ENCODE data around the gene NCAPH2.
"Not testable (repeated sequence)": the region's sequence is repeated elsewhere in the genome, so short reads cannot be mapped to it uniquely, and the experiment has no call there.

The NCAPH2 gene

DNA sequence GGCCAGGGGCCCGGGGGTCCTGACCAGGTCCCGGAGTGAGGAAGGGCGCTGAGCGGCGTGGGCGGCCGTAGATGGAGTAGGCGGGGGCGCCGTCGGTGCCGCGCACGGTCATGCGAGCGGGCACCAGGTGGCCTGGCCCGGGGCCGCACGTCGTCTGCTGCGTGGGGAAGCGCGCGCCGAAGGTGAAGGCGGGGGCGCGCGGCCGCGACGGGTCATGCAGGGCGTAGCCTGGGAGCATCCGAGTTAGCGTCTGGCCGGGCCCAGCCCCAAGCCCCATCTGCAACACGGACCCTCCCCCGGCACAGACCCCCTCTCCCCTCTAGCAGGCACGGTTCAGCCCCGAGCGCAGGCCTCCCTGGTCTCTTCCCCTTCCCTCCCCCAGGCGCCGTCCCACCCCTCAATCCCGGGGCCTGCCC is 23.5 kb downstream of the NCAPH2 start:
- no peak for DNase-seq

DNA sequence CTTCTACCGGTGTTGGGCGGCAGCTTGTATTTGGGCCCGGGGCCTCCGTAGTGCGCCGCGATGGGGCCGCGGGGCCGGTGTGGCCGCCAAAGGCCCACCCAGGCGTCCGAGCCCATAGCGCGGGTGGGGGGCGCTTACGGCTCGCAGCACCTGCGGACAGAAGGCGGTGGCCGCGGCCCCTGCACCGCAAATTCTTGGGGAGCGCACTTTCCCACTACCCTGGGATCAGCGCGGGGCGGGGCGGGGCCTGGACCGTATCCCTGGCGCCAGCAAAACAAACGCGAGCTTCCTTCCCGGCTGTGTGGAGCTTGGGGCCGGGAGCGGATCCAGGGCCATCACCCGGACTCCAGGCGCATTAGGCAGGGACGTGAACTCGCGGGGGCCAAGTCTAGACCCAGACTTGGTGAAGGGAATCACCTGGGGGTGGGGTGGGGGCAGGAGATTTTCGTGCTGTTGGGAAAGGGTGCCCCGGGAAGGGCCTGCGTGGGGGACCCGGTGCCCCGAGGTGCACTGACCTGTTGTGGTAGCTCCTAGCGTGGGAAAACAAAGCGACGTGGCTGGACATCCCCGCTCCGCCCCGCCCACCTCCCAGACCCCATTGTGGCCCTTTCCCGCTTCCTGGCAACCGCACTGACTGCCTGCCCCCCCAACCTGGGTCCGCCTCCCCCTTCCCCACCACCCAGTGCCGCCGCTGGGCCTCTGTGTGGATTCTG is 24.1 kb downstream of the NCAPH2 start:
- DNase-seq: no peak

DNA sequence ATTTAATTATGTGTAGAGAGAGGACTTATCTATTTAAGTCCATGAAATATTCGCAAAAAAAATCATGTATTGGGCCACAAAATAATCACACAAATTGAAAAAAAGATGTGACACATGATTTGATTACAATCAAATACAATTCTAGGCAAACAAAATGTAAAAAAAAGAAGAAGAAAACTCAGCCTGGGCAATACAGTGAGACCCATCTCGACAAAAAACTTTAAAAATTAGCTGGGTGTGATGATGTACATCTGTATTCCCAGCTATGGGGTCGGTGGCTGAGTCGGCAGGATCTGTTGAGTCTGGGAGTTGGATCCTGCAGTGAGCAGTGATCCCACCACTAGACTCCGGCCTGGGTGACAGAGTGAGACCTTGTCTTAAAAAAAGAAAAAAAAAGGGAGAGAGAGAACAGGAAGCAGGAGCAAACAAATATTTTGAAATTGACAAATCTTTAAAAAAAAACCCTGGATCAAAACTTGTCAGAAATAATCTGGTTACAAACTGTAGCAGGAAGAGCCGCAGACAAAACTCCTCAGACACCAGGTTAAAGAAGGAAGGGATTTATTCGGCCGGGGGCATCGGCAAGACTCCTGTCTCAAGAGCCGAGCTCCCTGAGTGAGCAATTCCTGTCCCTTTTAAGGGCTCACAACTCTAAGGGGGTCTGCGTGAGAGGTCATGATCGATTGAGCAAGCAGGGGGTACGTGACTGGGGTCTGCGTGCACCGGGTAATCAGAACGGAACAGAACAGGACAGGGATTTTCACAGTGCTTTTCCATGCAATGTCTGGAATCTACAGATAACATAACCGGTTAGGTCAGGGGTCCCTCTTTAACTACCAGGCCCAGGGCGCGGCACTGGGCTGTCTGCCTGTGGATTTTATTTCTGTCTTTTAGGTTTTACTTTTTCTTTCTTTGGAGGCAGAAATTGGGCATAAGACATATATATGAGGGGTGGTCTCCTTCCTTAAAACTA is 25.1 kb downstream of the NCAPH2 start:
- no peak for DNase-seq

DNA sequence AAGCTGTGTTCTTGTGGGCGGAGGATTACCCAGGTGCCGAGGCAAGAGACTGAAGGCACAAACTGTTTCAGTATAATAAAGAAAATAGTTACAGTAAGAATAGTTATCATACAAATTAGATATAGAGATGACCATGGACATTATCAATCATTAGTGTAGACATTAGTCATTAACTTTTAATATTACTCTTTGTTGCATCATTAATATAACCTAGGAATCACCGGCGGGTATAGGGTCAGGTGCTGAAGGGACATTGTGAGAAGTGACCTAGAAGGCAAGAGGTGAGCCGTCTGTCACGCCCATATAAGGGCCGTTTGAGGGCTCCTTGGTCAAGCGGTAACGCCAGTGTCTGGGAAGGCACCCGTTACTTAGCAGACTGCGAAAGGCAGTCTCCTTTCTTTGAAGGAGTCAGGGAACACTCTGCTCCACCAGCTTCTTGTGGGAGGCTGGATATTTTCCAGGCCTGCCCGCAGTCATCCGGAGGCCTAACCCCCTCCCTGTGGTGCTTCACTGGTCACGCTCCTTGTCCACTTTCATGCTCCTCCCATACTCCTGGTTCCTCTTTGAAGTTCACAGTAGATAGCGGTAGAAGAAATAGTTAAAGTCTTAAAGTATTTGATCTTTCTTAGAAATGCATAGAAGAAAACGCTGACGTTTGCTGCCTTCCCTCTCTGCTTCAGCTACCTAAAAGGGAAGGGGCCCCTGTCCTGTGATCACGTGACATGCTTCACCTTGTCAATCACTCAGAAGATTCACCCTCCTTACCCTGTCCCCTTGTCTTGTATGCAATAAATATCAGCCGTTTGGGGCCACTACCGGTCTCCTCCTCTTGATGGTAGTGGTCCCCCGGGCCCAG is 26.1 kb downstream of the NCAPH2 start:
- not testable (repeated sequence) for DNase-seq

DNA sequence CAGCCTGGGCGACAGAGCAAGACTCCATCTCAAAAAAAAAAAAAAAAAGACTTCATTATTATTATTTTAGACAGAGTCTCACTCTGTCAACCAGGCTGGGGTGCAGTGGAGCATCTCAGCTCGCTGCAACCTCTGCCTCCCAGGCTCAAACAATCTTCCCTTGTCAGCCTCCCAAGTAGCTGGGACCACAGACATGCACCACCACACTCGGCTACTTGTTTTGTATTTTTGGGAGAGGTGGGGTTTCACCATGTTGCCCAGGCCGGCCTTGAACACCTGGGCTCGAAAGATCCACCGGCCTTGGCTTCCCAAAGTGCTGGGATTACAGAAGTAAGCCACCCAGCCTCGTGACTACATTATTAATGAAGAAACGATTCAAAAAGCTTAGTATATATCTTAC is 27.1 kb downstream of the NCAPH2 start:
- DNase-seq: no peak

DNA sequence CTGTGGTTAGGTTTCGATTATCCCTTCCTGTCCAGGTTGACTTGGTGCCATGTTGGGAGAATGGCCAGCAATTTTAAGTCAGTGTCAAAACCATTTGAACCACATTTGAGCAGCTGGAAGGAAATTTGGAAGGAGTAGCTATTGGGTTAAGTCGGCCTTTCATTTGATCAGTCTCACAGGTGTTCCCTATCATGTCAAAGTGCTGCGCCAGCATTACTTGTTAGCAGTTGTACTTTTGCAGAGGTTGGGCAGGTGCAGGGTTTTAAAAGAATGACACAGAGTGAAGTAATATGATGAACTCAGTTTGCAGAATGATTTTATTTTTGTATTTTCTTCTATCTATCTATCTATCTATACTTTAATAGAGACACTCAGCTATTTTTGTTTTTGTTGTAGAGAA is 28.2 kb downstream of the NCAPH2 start:
- DNase-seq: no peak

DNA sequence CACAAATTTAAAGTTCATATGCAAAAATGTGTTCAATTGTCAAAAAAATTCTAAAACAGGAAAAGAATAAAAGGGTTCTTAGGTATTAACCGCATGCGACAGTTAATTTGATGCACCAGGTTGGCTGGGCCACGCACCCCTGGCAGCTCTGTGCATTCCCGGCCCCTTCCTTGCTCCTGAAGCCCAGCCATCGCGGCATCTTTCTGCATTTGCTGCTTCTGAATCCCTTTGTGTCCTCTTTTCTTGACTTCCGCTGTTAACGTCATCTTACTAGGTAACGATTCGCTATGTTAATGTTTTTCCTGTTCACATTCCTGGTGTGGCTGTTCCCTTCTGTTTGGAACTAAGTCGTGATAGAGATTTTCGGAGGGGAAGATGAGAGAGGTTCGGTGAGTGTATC is 29.7 kb downstream of the NCAPH2 start:
- no peak for DNase-seq

DNA sequence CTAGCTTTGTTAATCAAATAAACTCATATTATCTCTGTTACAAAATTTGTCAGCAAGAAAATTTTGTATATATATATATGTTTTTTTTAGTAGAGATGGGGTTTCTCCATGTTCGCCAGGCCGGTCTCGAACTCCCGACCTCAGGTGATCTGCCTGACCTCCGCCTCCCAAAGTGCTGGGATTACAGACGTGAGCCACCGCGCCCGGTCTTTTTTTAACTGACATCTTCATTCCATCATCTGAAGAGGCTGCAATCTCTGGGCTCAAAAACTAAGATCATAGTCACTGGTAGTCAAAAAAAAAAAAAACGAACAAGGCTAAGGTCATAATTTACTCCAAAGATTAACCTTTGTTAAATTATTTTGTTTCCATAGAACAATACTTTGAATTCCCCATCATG is 32.4 kb downstream of the NCAPH2 start:
- no peak for DNase-seq

DNA sequence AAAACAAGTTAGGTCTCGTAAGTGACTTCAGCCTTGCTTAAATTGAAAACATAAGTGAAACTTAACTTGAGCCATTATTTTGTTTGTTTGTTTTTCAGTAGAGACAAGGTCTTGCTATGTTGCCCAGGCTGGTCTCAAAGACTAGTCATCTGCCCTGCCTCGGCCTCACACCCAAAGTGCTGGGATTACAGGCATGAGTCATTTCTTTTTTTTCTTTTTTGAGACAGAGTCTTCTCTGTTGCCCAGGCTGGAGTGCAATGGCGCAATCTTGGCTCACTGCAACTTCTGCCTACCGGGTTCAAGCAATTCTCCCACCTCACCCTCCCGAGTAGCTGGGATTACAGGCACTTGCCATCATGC is 33.6 kb downstream of the NCAPH2 start:
- DNase-seq: not testable (repeated sequence)

DNA sequence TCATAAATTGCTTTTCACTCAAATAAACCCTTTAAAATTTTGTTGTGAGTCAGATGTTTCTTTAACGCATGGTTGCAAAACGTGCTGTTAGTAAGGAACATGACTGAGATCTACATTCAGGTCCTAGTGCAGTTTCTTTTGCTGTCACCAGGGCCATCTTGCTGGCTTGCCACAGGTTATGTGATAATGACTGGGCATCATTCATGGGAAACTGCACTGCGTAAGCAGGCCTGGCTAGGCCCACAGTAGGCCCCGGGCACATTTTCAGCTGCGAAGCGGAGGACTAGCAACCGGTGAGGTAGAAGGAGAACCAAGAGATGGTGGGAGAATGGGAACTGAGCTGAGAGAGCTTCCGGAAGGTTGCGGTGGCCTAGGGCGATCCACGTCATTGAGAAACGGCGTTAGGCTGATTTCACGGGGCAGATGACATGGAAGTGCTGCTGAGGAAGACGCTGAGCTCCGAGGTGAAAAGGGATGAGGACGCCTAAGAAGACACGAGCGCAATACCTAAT is 34.4 kb downstream of the NCAPH2 start:
- DNase-seq: no peak

DNA sequence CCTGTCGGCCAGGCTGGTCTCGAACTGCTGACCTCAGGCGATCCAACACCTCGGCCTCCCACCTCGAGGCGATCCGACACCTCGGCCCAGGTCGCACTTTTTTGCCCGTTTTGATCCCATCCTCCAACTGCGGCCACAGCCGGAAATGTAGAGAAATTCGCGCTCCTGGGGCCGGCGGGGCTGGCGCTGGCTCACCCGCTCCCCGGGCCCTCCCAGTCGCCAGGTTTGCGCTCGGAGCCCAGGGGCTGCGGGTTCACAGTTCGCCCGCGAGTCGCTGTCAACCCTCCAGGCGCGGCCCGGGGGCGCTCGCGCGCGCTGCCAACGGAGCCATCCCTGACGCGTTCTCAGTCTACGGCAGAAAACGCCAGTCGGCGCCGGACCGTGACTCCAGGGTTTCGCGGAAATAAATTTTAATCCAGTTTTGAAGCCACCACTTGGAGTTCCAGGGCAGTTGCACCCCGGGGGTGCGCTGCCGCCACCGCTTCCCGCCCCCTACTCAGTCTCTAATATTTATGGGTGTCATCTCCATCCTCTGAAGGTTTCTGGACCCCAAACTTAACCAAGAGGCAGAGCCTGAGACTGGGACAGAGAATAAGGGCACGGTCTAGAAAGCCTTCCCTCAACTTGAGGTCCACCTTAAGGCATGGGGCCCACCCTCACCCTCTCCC is 36.2 kb downstream of the NCAPH2 start:
- DNase-seq: peak; percentile 66

DNA sequence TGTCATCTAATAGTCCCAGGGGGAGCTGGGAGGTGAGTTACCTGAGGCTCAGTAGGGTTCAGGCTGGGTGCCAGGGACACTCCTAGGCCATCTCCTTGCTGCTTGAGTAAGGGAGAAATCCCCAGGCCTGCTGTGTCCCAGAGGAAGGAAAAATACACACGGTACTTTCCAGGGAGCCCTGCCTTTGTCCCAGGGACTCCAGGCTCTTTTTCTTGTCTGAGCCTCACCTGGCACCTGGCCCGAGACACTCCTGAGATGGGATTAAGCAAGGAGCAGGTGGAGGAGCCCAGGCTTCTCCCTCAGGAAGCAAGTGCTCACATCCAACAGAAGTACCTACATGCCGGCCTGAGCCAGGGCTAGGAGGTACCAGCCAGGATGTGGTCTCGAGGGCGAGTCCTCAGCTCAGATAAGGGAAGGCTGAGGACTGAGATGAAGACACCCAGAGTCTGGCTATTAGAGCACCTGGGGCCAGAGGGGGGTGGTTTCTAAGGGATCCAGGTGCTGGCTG is 36.8 kb downstream of the NCAPH2 start:
- no peak for DNase-seq

DNA sequence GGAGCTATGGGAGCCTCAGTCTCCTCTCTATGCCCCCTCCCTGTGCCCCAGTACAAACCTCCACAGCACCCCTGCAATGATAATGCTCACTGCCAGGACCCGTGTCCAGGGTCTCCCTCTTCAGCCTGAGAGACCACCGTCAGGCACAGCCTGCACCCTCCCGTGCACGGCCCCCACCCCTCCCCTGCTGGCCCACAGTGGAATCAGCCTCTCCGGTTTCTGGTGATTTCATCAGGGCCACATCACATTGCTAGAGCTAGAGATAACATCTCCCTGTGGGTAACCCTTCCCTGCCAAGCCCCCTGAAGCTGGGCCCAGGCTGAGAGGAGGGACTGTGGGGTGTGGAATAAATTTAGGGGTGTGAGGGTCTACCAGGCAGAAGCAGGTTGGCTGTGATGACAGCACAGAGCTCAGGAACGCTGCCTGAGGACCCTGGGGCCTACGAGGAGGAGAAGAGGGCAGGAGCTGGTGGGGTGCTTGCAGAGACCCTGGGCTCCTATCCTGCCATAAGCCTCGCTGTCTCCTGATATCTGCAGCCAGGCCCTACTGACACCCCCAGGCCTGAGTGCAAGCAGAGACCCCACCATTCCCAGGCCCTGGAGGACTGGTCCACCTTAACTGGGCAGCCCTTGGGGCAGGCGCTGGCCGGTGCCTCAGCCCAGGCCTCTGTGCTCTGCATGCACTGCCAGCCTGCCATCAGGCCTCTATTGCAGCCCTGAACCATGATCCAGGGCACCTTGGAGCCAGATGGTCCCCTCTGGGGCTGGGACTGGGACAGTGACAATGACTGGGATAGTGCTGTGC is 37.7 kb downstream of the NCAPH2 start, which contains the start of gene KLHDC7B:
KLHDC7B (plus strand) TSS at position 378 of the 804 bp plus-strand sequence; CDS start at position 723, 345 bp downstream.
- no peak for DNase-seq

DNA sequence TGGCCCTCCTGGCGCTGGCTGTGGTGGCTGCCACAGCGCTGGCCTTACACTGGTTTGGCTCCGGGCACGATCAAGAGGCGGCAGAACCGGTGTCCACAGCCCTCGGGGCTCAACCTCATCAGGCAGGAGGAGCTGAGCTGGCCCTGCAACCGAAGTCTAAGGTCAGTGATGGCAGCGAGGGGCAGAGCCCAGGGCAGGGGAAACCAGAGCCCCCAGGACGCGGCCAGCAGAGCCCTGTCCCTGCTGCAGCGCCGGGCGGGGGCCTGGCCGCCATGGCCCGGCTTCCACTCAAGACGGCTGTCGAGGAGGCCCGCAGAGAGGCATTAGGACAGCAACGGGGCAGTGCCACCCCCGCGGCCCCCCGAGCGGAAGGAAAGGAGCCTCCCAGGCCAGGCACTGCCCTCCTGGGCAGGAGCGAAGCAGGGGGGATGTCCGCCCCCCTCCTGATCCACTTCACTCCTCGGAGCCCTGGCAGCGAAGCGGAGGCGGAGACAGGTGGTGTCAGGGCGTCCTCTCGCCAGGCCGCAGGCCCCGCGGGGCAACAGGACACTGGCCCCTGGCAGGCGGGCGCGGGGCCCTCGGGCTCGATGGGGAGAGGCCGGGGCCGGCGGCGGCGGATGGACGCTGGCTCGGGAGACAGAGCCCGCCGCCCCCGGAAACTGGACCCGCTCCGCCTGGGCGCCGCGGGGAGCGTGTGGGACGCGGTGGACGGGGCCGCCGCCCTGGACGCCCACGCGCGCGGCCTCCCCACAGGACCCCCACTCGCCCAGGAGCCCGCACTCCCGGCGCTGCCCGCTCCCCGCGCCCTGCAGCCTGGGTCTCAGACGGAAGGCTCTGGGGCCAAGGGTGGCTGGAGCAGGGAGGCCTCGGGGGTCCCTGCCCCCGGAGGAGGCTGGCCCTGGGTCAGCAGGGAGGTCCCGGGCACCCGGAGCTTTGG is 38.6 kb downstream of the NCAPH2 start:
- DNase-seq: no peak

DNA sequence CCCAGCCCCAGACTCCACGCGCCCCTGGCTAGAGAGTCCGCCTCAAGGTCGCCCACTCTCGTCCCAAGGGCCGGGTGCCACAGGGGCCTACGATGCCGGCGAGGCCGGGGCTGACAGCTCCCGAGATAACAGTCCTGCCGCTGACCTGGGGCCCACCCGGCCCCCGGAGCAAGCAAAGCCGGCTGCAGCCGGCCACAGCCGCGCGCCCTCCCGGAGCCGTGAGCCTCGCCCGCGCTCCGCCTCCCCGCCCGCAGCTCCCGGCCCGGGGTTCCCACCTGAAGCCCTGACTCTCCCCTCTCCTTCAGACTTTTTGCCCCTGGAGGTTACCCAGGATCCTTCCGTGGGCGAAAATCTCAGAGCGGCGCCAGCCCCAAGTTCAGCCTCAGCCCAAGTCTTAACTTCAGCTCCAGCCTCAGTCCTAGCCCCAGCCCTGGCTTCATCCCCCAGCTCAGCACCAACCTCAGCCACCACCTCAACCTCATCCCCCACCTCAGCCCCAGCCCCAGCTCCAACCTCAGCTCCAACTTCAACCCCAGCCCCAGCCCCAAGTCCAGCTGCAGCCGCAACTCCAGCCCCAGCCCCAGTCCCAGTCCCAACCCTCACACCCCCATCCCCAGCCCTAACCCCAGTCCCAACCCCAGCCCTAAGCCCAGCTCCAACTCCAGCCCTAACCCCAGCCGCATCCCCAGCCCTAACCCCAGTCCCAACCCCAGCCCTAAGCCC is 39.4 kb downstream of the NCAPH2 start:
- no peak for DNase-seq

DNA sequence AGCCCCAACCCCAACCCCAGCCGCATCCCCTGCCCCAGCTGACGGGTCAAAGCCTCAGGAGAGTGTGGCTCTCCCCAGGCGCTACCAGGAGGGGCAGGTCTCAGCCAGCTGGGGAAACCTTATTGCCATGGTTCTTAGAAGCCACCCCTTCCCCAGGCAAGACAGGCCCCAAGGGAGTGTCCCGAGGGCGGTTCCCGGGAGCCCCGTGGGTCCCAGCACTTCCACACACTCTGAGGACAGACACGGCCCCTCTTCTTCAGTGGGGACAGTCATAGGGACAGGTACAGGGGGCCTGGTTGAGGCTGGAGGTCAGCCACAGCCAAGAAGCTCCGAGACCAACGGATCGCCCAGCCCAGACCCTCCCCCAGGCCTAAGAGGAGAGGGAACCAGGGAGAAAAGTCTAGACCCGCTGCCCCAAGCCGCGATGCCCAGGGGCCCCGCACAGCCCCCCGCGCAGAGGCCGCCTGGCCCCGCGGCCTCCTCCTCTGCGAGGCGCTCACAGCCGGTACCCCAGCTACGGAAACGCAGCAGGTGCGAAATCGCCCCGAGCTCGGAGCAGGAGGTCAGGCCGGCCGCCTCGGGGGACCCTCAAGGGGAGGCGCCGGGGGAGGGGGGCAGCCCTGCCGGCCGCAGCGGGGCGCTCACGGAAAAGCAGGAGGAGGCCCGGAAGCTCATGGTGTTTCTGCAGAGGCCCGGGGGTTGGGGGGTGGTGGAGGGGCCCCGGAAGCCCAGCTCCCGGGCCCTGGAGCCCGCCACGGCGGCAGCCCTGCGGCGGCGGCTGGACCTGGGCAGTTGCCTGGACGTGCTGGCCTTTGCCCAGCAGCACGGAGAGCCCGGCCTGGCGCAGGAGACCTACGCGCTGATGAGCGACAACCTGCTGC is 40.3 kb downstream of the NCAPH2 start:
- no peak for DNase-seq

DNA sequence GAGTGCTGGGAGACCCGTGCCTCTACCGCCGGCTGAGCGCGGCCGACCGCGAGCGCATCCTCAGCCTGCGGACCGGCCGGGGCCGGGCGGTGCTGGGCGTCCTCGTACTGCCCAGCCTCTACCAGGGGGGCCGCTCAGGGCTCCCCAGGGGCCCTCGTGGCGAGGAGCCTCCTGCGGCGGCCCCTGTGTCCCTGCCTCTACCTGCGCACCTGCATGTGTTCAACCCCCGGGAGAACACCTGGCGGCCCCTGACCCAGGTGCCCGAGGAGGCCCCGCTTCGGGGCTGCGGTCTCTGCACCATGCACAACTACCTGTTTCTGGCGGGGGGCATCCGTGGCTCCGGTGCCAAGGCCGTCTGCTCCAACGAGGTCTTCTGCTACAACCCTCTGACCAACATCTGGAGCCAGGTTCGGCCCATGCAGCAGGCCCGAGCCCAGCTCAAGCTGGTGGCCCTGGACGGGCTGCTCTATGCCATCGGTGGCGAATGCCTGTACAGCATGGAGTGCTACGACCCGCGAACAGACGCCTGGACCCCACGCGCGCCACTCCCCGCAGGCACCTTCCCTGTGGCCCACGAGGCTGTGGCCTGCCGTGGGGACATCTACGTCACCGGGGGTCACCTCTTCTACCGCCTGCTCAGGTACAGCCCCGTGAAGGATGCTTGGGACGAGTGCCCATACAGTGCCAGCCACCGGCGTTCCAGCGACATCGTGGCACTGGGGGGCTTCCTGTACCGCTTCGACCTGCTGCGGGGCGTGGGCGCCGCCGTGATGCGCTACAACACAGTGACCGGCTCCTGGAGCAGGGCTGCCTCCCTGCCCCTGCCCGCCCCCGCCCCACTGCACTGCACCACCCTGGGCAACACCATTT is 41.1 kb downstream of the NCAPH2 start:
- DNase-seq: no peak
